Uterus (tissue), 2 donors: Measurements from ENCODE around the gene MPP3.

ENCODE experiments used
- POLR2A ChIP-seq, 2 donors: fragments of 450-650 bp; IDR thresholded peaks; one replicate each; pipeline ENCODE4 v1.6.1; 2016; ENCODE audit warnings: antibody characterized with exemption in 2 of 2, mild to moderate bottlenecking in 1 of 2, moderate library complexity in 1 of 2
- TF ChIP-seq, protein P1 (sequence below), 4 experiments: fragments of 200-600 bp in 2 of 4; fragments of 450-650 bp in 2 of 4; sonication (generic) in 2 of 4; IDR thresholded peaks; one replicate each; pipeline ENCODE4 v1.5.1; 2016 to 2019; ENCODE audit warnings: antibody characterized with exemption in 4 of 4, mild to moderate bottlenecking in 2 of 4, moderate library complexity in 1 of 4

DNA sequence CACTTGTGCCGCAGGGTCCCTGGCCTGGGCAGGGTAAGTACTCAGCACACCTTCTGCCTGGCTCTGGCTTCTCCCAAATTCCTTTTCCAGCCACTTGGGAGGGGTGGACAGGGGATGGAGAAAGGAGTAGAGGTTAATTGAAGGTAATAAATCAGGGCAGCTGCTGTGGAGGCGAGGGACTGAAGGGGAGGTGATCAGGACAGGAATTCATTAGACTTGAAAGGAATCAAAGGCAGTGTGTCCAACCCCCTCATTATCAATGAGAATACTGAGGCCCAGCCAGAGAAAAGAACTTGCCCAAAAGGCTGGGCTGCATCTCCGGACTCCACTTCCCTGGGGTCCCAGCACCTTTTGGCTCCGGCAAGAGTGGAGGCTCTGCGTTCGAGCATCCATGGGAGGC lies 76.7 kb downstream of the MPP3 start:
- TF ChIP-seq, protein P1, sequence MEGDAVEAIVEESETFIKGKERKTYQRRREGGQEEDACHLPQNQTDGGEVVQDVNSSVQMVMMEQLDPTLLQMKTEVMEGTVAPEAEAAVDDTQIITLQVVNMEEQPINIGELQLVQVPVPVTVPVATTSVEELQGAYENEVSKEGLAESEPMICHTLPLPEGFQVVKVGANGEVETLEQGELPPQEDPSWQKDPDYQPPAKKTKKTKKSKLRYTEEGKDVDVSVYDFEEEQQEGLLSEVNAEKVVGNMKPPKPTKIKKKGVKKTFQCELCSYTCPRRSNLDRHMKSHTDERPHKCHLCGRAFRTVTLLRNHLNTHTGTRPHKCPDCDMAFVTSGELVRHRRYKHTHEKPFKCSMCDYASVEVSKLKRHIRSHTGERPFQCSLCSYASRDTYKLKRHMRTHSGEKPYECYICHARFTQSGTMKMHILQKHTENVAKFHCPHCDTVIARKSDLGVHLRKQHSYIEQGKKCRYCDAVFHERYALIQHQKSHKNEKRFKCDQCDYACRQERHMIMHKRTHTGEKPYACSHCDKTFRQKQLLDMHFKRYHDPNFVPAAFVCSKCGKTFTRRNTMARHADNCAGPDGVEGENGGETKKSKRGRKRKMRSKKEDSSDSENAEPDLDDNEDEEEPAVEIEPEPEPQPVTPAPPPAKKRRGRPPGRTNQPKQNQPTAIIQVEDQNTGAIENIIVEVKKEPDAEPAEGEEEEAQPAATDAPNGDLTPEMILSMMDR (IDR thresholded peaks at IDR 0.05) = no peak
- TF ChIP-seq POLR2A (IDR thresholded peaks at IDR 0.05) = no peak
